BLaER1 treated with 17β-estradiol and CSF1 and Interleukin-3, amounts not matched to agents 10 nM and 100 nM (cell line): ENCODE measurements around the gene C6orf120.

Experiments
- H3K27ac ChIP-seq, 11 experiments: shearing (Covaris generic); formaldehyde crosslinking; 2 replicates each; pipeline ENCODE4 v1.8.1; 2022
- H3K27me3 ChIP-seq, 11 experiments: shearing (Covaris generic); formaldehyde crosslinking; 2 replicates each; pipeline ENCODE4 v1.8.1; 2022
- H3K36me3 ChIP-seq, 11 experiments: shearing (Covaris generic); formaldehyde crosslinking; 2 replicates each; pipeline ENCODE4 v1.8.1; 2022
- H3K4me1 ChIP-seq, 10 experiments: shearing (Covaris generic); formaldehyde crosslinking; 2 replicates each; pipeline ENCODE4 v1.8.1; 2022
- H3K4me2 ChIP-seq, 11 experiments: shearing (Covaris generic); formaldehyde crosslinking; 2 replicates each; pipeline ENCODE4 v1.8.1; 2022
- H3K4me3 ChIP-seq, 10 experiments: shearing (Covaris generic); formaldehyde crosslinking; 2 replicates each; pipeline ENCODE4 v1.8.1; 2022
- H3K9ac ChIP-seq, 11 experiments: shearing (Covaris generic); formaldehyde crosslinking; 2 replicates each; pipeline ENCODE4 v1.8.1; 2022
- H3K9me3 ChIP-seq, 11 experiments: shearing (Covaris generic); formaldehyde crosslinking; replicated peaks in 1 of 11; 2 replicates each; pipeline ENCODE4 v1.8.1; 2022
- H4K20me1 ChIP-seq, 11 experiments: shearing (Covaris generic); formaldehyde crosslinking; 2 replicates each; pipeline ENCODE4 v1.8.1; 2022
- Cebpa-rat ChIP-seq, 11 experiments: shearing (Covaris generic); IDR thresholded peaks; 2 replicates each; pipeline ENCODE4 v1.8.1; 2022

The C6orf120 gene

DNA sequence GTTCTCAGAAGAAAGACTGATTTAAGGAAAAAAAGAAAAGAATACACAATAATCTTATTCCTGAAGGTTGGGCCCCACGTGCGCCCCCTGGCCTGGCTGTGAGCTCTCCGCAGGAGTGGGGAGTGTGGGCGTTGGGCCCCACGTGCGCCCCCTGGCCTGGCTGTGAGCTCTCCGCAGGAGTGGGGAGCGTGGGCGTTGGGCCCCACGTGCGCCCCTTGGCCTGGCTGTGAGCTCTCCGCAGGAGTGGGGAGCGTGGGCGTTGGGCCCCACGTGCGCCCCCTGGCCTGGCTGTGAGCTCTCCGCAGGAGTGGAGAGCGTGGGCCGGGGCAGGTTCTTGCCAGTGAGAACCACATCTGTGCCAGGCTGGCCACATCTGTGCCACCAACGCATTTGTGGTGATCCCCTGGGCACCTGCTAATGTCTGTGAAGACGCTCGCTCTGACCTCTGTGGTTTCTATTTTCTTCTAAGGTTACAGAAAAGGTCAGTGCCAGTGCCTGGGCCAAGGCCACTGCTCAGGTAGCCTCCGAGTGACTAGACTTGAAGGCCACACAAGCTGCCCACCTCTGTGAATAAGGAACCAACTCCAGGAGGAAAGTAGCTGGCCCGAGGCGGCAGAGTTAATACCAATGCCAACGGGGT is 41.1 kb upstream of the C6orf120 start:
- Histone ChIP-seq H3K4me2 (no peak overlapping the region), H3K9me3 (no peaks in the 10 kb centered on the region; a peak in 1 of 22 replicates), H3K27me3 (no peaks in the 10 kb centered on the region), H3K36me3 (peaks cover 30 to 82% (median 42%) of the 10 kb centered on the region in 11 experiments), H3K4me3 (no peak overlapping the region), H3K27ac (no peak overlapping the region; a peak in 1 of 22 replicates), H3K9ac (no peak overlapping the region), H4K20me1 (no peaks in the 10 kb centered on the region; a peak in 1 of 22 replicates), H3K4me1 (peaks cover under 1 to 40% (median 36%) of the 10 kb centered on the region in 10 experiments; a peak in 17 of 20 replicates)
- TF ChIP-seq Cebpa-rat (IDR thresholded peaks at IDR 0.05): no peak

DNA sequence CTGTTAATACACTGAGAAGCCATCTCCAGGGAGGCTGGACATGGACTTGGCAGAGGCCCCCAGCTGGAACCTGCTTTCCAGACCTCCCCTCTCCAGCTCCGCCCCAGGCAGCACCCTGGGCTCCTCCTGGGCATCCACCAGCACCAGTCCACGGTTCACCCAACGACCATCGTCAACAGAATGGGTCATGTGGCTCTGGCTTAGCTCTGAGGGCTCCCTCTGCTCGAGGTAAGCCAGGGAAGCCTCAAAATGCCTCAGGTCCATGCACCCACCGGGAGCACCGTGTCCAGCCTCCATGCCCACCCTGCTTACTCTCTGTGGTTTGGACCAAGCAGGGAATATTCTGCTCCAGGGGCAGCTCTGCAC is 40.6 kb upstream of the C6orf120 start:
- Histone ChIP-seq H3K4me2 (no peak overlapping the region), H3K27me3 (no peaks in the 10 kb centered on the region), H3K4me3 (no peak overlapping the region), H3K4me1 (peaks cover 0 to 35% (median 31%) of the 10 kb centered on the region in 10 experiments; a peak in 16 of 20 replicates), H3K36me3 (peaks cover 25 to 81% (median 43%) of the 10 kb centered on the region in 11 experiments), H3K9me3 (no peaks in the 10 kb centered on the region), H3K9ac (no peak overlapping the region), H3K27ac (no peak overlapping the region), H4K20me1 (peaks cover 0 to under 1% (median 0%) of the 10 kb centered on the region in 11 experiments; a peak in 1 of 22 replicates)
- no peak for TF ChIP-seq Cebpa-rat (IDR thresholded peaks at IDR 0.05)

DNA sequence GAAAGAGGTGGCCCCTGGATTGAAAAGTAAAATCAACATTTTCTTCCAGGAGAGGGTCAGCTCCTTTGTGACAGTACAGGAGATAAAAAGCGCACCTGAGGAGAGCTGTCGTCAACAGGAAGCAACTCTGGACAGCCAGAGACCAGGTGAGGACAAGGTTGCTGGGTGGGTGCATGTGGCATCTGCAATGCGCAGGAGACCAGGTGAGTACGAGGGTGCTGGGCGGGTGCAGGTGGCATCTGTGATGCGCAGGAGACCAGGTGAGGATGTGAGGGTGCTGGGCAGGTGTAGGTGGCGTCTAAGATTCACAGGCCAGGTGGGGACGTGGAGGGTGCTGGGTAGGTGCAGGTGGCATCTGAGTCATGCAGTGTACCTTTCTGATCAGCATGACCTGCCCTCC is 38.5 kb upstream of the C6orf120 start:
- no peak for TF ChIP-seq Cebpa-rat (IDR thresholded peaks at IDR 0.05)

DNA sequence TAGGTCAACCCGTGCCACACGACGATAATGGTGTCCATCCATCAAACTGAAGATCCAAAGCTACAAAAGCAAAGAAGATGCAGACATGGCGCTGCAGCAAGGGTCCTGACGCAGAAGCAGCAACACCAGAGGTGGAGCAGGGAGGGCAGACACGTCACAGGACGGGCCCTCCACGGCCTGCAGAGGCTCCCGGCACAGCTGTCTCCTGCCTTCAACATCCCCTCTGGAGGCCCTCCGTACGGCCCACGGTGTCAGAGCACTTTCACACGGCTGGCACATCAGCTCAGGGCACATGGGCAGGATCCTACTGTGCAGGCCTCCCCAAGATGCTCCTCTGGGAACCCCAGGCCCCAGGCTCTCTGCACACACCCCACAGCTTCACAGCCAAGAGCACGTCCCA is 37.7 kb upstream of the C6orf120 start:
- Histone ChIP-seq H3K4me3 (no peak overlapping the region), H3K27me3 (no peaks in the 10 kb centered on the region), H3K9me3 (no peaks in the 10 kb centered on the region), H3K27ac (no peak overlapping the region), H4K20me1 (peaks cover 0 to 3% (median 0%) of the 10 kb centered on the region in 11 experiments; a peak in 1 of 22 replicates), H3K4me2 (no peak overlapping the region), H3K9ac (no peak overlapping the region), H3K36me3 (peaks cover 42 to 88% (median 59%) of the 10 kb centered on the region in 11 experiments), H3K4me1 (peaks cover 3 to 9% (median 6%) of the 10 kb centered on the region in 10 experiments)
- no peak for TF ChIP-seq Cebpa-rat (IDR thresholded peaks at IDR 0.05)

More for the DNA sequence above, 38.5 kb upstream of the C6orf120 start:
- Histone ChIP-seq H4K20me1 (peaks cover 0 to 3% (median 0%) of the 10 kb centered on the region in 11 experiments; a peak in 1 of 22 replicates), H3K4me3 (no peak overlapping the region), H3K4me1 (peaks cover 0 to 14% (median 12%) of the 10 kb centered on the region in 10 experiments; a peak in 15 of 20 replicates), H3K9ac (no peak overlapping the region), H3K36me3 (peaks cover 37 to 84% (median 57%) of the 10 kb centered on the region in 11 experiments), H3K9me3 (no peaks in the 10 kb centered on the region), H3K27me3 (no peaks in the 10 kb centered on the region), H3K27ac (no peak overlapping the region), H3K4me2 (no peak overlapping the region)

DNA sequence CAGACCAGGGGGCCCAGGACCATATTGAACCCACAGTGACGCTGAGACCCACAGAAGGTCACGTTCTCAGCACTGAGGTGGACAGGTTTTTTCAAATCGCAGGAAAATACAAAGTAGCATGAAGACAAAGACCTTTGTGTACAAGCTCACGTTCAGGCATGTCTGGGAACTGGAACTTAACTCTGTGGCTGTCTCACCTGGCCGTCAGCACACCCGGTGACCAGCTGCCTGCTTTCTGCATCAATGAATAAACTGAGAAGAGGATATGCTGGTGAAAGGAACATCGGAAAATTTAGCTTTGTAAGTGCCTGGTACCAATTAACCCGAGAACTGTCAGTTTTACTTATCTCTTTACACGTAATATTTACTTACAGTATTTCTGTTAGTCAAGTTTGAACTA is 36.6 kb upstream of the C6orf120 start:
- Histone ChIP-seq H3K27ac (no peak overlapping the region), H3K9me3 (no peaks in the 10 kb centered on the region), H3K4me3 (no peak overlapping the region), H3K4me2 (no peak overlapping the region), H4K20me1 (peaks cover 0 to 3% (median 0%) of the 10 kb centered on the region in 11 experiments; a peak in 1 of 22 replicates), H3K36me3 (peaks cover 44 to 91% (median 59%) of the 10 kb centered on the region in 11 experiments), H3K27me3 (no peaks in the 10 kb centered on the region), H3K9ac (no peak overlapping the region), H3K4me1 (peaks cover 8 to 15% (median 13%) of the 10 kb centered on the region in 10 experiments)
- TF ChIP-seq Cebpa-rat (IDR thresholded peaks at IDR 0.05): no peak

DNA sequence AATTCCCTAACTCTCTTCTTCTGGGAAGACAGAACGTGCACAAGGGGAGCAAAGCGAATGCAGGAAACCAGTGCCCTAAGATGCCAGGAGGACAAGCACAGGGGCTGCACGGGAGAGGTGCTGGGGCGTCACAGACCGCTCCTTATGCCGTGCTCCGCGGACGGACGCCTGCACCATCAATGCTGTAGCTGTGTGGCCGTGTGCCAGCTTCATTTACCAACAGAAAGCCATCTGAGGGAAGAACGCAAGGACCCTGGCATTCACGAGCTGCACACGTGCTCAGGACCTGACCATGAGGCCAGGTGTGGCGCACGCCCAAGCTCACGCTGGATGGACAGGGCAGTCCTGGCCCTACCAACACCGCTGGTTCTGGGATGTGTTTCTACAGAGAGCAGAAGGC is 35.5 kb upstream of the C6orf120 start:
- Histone ChIP-seq H3K4me1 (peaks cover 11 to 24% (median 21%) of the 10 kb centered on the region in 10 experiments), H3K9ac (no peak overlapping the region), H3K9me3 (no peaks in the 10 kb centered on the region), H3K4me2 (no peak overlapping the region), H4K20me1 (0 out of 22 replicates have a peak, but pooled peaks cover 0 to 3% (median 0%) of the 10 kb centered on the region in 11 experiments), H3K27me3 (no peaks in the 10 kb centered on the region), H3K4me3 (no peak overlapping the region), H3K36me3 (peaks cover 44 to 91% (median 59%) of the 10 kb centered on the region in 11 experiments), H3K27ac (no peak overlapping the region)
- no peak for TF ChIP-seq Cebpa-rat (IDR thresholded peaks at IDR 0.05)

DNA sequence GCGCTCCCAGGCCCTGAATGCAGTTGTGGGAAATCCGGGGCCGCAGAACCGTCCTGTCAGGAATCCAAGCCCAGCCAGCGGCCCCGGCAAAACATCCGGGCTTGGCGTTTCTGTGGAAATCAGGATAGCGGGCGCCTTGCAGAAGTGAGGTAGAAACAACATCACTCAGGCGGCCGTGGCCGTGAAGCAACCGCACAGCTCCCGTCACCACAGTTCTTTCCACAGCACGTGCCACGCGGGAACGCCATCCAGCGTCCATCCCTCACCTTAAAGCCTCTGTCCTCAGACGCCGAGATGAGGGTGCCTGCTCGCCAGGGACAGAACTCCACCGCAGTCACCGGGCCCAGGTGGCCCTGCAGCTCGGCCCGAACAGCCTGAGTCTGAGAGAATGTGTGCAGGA is 34.2 kb upstream of the C6orf120 start:
- Histone ChIP-seq H3K4me2 (no peak overlapping the region), H3K36me3 (peaks cover 48 to 87% (median 67%) of the 10 kb centered on the region in 11 experiments), H3K9ac (no peak overlapping the region), H3K4me1 (peaks cover 11 to 24% (median 21%) of the 10 kb centered on the region in 10 experiments), H4K20me1 (0 out of 22 replicates have a peak, but pooled peaks cover 0 to 3% (median 0%) of the 10 kb centered on the region in 11 experiments), H3K4me3 (no peak overlapping the region), H3K27me3 (no peaks in the 10 kb centered on the region), H3K9me3 (no peaks in the 10 kb centered on the region), H3K27ac (no peak overlapping the region)
- TF ChIP-seq Cebpa-rat (IDR thresholded peaks at IDR 0.05): no peak

DNA sequence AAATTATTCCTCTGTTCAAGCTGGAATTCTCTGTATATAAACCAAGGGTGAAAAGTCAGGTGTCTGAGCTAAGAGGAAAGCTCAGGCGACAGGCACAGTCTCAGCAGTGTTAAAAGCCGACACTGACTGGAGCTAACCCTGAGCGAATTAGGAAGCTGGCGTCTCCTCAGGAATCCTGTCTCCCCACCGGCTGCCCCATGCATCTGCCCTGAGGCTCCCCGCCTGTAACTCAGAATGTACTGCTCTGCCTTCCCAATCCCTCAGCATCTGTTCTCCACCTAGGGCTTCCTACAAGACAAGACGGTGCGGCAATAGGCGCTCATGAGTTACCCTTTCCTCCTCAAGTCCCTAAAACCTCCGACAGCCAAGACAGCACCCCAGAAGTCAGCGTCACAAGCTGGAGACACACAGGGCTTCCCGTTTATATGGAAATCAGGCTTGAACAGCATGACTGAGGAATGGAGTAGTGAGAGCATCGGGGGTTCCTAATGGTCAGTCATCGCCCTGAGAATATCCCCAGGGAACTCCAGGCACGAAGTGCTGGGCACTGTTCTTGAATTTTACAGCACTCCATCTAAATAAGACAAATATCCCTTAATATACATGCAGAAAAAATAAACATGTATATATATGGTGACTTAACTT is 33.6 kb upstream of the C6orf120 start:
- no peak for TF ChIP-seq Cebpa-rat (IDR thresholded peaks at IDR 0.05)
- Histone ChIP-seq H4K20me1 (0 out of 22 replicates have a peak, but pooled peaks cover 0 to 3% (median 0%) of the 10 kb centered on the region in 11 experiments), H3K27me3 (no peaks in the 10 kb centered on the region), H3K4me2 (no peak overlapping the region), H3K27ac (no peak overlapping the region), H3K9ac (no peak overlapping the region), H3K9me3 (no peaks in the 10 kb centered on the region), H3K4me1 (peaks cover 11 to 24% (median 21%) of the 10 kb centered on the region in 10 experiments), H3K36me3 (peaks cover 48 to 81% (median 65%) of the 10 kb centered on the region in 11 experiments), H3K4me3 (no peak overlapping the region)

DNA sequence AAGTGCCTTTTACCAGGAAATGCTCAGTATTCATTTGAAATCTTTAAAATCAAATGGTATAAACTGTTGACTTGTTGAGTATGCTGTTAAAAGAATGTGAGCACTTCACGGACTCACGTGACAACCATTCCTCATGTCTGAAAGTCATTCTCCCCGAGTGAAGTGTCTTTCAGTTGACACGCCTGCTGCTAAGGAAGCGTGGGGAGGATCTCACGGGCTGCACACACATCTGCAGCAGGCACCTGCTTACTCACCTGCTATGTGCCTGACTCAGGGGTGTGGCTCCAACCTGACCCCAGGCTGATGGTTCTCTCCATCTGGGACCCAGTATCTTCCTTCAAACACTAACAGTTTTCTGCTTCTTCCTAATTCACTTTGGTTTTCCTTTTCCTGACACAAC is 32.8 kb upstream of the C6orf120 start:
- Histone ChIP-seq H3K4me2 (peak overlapping the region in 9 of 11 experiments; percentile 30 to 73 (median 68); a peak in 15 of 22 replicates), H3K27me3 (no peaks in the 10 kb centered on the region), H3K9me3 (no peaks in the 10 kb centered on the region), H3K27ac (peak overlapping the region in 9 of 11 experiments; percentile 30 to 73 (median 53); a peak in 14 of 22 replicates), H3K4me1 (peaks cover 11 to 24% (median 21%) of the 10 kb centered on the region in 10 experiments), H4K20me1 (0 out of 22 replicates have a peak, but pooled peaks cover 0 to 3% (median 0%) of the 10 kb centered on the region in 11 experiments), H3K4me3 (no peak overlapping the region), H3K36me3 (peaks cover 40 to 73% (median 57%) of the 10 kb centered on the region in 11 experiments), H3K9ac (no peak overlapping the region)
- no peak for TF ChIP-seq Cebpa-rat (IDR thresholded peaks at IDR 0.05)
